IPS-15b (cell line): ENCODE measurements around the gene CDH15.
"Not testable (repeated sequence)": the region's sequence is repeated elsewhere in the genome, so short reads cannot be mapped to it uniquely, and the experiment has no call there.

Experiments
- H3K27me3 ChIP-seq: one replicate; pipeline ENCODE4 v1.6.1; 2013; ENCODE audit warnings: low read length; ENCODE audit not compliant: control insufficient read depth, insufficient read depth
- H3K36me3 ChIP-seq: one replicate; pipeline ENCODE4 v1.6.1; 2013; ENCODE audit warnings: low read length; ENCODE audit not compliant: control insufficient read depth, insufficient read depth
- H3K4me1 ChIP-seq: one replicate; pipeline ENCODE4 v1.6.1; 2013; ENCODE audit warnings: mild to moderate bottlenecking, low read length; ENCODE audit not compliant: control insufficient read depth, insufficient read depth
- H3K4me3 ChIP-seq: one replicate; pipeline ENCODE4 v1.5.1; 2013; ENCODE audit warnings: low read depth, low read length
- H3K9ac ChIP-seq: one replicate; pipeline ENCODE4 v1.6.1; 2013; ENCODE audit warnings: low read depth, mild to moderate bottlenecking, low read length
- H3K9me3 ChIP-seq: one replicate; pipeline ENCODE4 v1.6.1; 2013; ENCODE audit warnings: mild to moderate bottlenecking, low read length; ENCODE audit not compliant: control insufficient read depth, insufficient read depth

The CDH15 gene

DNA sequence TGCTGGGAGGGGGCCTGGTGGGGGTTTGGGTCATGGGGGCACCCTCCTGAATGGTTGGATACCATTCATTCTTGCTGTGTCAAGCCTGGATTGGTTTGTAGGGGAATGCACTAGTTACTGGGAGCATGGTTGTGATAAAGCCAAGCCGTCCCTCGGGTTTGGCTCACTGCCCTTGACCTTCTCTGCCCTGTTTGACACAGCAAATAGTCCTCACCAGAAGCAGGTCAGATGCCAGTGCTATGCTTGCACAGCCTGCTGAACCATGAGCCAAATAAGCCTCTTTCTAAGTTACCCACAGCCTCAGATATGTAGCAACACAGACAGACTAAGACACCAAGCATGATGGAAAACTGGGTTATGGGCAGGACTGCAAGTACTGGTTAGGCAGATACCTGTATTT lies 60.6 kb downstream of the CDH15 start:
- Histone ChIP-seq H3K9ac (no peak overlapping the region), H3K4me3 (no peak overlapping the region), H3K4me1 (no peaks in the 10 kb centered on the region), H3K36me3 (peaks cover 44% of the 10 kb centered on the region), H3K9me3 (peaks cover 5% of the 10 kb centered on the region), H3K27me3 (no peaks in the 10 kb centered on the region)

DNA sequence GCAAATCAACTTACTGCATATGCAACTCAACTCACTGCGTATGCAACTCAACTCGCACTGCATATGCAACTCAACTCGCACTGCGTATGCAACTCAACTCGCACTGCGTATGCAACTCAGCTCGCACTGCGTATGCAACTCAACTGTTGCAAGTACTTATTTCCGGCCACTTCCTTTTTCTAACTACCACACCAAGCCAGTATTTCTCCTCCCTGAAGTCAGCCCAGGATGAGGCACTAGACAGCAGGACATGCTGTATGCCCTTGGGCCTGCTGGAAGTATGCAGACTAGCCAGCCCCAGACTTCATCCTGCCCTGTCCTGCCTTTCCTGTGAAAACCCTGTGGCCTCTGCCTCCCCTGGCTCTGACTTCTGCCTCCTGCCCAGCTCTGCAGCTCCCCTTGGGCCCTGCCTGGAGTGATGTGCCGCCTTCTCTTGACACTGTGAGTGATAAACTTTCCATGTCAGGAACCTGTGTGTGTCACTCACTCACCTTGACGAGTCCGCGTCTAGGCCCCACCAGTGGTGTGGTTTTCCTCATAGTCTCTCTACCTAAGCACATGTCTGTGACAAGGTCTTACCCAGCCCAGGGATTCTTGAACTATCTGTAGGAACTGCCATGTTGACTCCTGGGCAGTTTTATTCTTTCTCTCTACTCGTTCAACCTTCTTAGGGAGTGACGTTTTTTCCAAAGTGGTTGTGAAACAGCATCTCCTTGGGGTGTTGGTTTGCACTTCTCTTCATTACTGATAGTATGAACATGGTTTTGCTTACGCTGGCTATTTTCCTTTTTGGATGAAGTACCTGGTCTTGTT lies 62.3 kb downstream of the CDH15 start:
- Histone ChIP-seq H3K27me3 (no peaks in the 10 kb centered on the region), H3K4me3 (no peak overlapping the region), H3K4me1 (no peaks in the 10 kb centered on the region), H3K36me3 (peaks cover 30% of the 10 kb centered on the region), H3K9ac (no peak overlapping the region), H3K9me3 (no peaks in the 10 kb centered on the region)

DNA sequence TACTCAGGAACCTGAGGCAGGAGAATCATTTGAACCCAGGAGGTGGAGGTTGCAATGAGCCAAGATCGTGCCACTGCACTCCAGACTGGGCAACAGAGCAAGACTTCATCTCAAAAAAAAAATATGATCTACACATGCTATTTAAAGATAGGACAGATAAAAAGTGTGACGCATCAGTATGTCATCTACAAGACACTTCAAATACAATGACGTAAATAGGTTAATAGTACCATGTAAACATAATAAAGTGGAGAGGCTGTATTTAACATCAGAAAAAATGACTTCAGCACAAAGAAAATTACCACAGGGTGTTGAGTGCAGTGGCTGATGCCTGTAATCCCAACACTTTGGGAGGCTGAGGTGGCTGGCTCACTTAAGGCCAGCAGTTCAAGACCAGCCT lies 66.2 kb downstream of the CDH15 start:
- Histone ChIP-seq H3K27me3 (no peaks in the 10 kb centered on the region), H3K4me1 (no peaks in the 10 kb centered on the region), H3K36me3 (peaks cover 15% of the 10 kb centered on the region), H3K9me3 (no peaks in the 10 kb centered on the region), H3K4me3 (no peak overlapping the region), H3K9ac (no peak overlapping the region)

DNA sequence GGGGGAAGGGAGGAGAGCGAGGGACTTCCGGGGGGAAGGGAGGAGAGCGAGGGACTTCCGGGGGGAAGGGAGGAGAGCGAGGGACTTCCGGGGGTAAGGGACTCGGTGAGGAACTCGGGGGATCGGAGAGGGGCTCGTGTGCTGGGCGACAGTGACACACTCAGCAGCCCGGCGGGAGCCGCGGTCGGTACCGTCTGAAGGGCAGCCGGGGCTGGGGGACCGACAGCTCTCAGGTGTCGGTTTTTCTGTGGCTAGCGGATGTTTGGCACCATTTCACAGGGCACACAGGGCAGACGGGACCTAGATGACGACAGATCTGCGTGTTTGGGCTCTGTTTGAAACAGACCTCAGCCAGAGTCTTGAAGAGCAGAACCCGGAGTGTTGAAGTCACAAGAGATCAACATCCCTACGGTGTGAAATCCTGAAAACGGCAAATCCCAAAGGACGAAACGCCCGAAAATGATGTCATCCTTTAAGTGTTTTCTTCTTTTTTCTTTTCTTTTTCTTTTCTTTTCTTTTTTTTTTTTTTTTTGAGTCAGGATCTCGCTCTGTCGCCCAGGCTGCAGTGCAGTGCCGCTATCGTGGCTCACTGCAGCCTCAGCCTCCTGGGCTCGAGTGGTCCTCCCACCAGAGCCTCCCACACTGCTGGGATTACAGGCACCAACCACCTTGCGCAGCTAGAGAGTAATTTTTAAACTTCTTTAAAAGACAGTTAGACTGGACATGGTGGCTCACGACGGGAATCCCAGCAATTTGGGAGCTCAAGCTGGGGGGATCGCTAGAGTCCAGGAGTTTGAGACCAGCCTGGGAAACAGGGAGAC lies 69.8 kb downstream of the CDH15 start:
- peak overlapping the region; percentile 89 for H3K9ac ChIP-seq

DNA sequence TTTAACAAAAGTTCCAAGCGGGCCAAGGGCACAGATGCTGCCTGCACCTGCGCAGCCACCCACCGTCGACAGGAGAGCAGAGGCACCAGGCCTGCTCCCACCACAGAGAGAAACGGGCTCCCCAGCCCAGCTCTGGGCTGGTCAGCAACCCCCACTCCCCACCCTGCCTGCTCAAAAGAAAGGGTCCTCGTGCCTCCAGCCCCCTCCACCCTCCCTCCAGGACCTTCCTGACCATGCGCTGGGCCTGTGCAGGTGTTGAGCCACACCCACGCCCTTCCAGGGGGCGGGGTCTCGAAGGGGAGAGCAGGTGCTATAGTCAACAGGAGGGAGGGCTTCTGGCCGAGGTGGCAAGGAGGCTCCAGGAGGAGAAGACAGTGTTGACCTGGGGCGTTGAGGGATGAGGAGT lies 71.2 kb downstream of the CDH15 start:
- Histone ChIP-seq H3K36me3 (no peaks in the 10 kb centered on the region), H3K9ac (no peak overlapping the region), H3K27me3 (peaks cover 4% of the 10 kb centered on the region), H3K4me3 (no peak overlapping the region), H3K9me3 (no peaks in the 10 kb centered on the region), H3K4me1 (no peaks in the 10 kb centered on the region)

More for the DNA sequence above, 69.8 kb downstream of the CDH15 start:
- Histone ChIP-seq H3K4me3 (peak overlapping the region; percentile 91), H3K9me3 (no peaks in the 10 kb centered on the region), H3K4me1 (no peaks in the 10 kb centered on the region), H3K27me3 (peaks cover 1% of the 10 kb centered on the region), H3K36me3 (no peaks in the 10 kb centered on the region)

DNA sequence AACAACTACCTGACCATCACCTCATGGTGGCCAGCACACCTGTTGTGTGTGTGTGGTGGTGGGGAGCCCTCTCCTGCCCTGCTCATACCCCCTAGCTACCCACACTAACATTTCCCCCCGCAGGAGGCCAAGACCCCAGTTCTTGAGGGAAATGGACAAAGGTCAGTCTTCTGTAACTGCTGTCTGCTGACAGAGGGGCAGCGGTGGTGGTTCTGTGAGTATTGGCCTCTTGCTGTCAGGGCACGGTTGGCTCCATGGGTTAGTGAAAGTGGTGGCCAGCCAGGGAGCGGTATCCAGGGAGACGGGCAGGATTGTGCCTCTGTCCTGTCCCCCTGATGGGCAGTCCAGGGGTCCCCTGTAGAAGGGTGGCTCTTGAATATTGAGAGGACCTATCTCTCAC lies 72.1 kb downstream of the CDH15 start:
- Histone ChIP-seq H3K36me3 (no peaks in the 10 kb centered on the region), H3K9me3 (no peaks in the 10 kb centered on the region), H3K9ac (no peak overlapping the region), H3K4me1 (no peaks in the 10 kb centered on the region), H3K4me3 (no peak overlapping the region), H3K27me3 (peaks cover 13% of the 10 kb centered on the region)

DNA sequence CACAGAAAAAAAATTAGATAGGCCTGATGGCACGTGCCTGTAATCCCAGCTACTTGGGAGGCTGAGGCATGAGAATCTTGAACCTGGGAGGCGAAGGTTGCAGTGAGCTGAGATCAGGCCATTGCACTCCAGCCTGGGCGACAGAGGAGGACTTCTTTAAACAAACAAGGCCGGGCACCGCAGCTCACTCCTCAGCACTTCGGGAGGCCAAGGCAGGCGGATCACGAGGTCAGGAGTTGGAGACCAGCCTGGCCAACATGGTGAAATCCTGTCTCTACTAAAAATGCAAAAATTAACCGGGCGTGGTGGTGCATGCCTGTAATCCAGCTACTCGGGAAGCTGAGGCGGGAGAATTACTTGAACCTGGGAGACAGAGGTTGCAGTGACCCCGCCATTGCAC lies 72.7 kb downstream of the CDH15 start:
- not testable (repeated sequence) for H3K4me1 ChIP-seq

DNA sequence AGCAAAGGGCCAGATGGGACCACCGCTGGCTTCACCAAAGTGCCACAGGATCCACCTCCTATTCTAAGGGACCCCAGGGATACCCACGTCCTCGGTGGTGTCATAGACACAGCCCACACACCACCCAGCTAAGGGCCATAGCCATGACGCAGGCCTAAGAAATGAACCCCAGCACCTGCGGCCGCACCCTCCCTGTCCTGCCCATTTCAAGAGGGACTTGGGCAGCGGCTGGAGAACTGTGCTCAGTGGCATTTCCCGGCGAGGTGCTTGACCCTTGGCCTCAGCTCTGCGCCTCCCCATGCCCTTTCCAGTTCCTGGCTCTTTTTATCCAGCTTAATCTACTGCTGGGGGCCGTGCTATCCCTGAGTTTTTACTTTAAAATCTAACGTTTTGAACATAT lies 73.2 kb downstream of the CDH15 start:
- H3K4me3 ChIP-seq = no peak overlapping the region

More for the DNA sequence above, 72.7 kb downstream of the CDH15 start:
- not testable (repeated sequence) for H3K4me3 ChIP-seq, H3K9ac ChIP-seq, H3K9me3 ChIP-seq, H3K36me3 ChIP-seq
- H3K27me3 ChIP-seq = peaks cover 13% of the 10 kb centered on the region

More for the DNA sequence above, 73.2 kb downstream of the CDH15 start:
- no peak overlapping the region for H3K9ac ChIP-seq
- H3K4me1 ChIP-seq = no peaks in the 10 kb centered on the region
- peaks cover 13% of the 10 kb centered on the region for H3K27me3 ChIP-seq
- H3K36me3 ChIP-seq = no peaks in the 10 kb centered on the region
- H3K9me3 ChIP-seq = no peaks in the 10 kb centered on the region
